WTC11 (cell line): Measurements from ENCODE around the gene GFRA1. TPM values are rescaled to one million over a fixed set of nuclear protein-coding genes. Genes with fewer than 3 reads are reported as not detected.

Experiments used
- ATAC-seq: fragments of 200-7000 bp; cut with Tn5 transposase; 2 replicates; pipeline ENCODE4 v1.10.0; 2021; ENCODE audit warnings: mild to moderate bottlenecking, moderate library complexity
- CTCF ChIA-PET: fragments of 300-600 bp; sonication (Branson Sonifier 250); formaldehyde crosslinking; loops from one replicate; lab custom pipeline; 2021; ENCODE audit warnings: antibody characterized with exemption; lab: Charles Lee
- POLR2A ChIA-PET: fragments of 350-600 bp; sonication (Branson Sonifier 250); formaldehyde crosslinking; loops from one replicate; lab custom pipeline; 2021; ENCODE audit warnings: antibody characterized with exemption; lab: Charles Lee
- DNase-seq: peaks from one replicate; pipeline ENCODE4 v3.0.0; 2021; ENCODE audit warnings: low spot score
- H3K27ac Mint-ChIP-seq: 2 replicates; pipeline ENCODE4 v1.8.0; 2021; ENCODE audit warnings: mixed read lengths
- H3K27me3 Mint-ChIP-seq: 2 replicates; pipeline ENCODE4 v1.8.0; 2021; ENCODE audit warnings: low read depth, mild to moderate bottlenecking, moderate library complexity, mixed read lengths
- H3K36me3 Mint-ChIP-seq: 2 replicates; pipeline ENCODE4 v1.8.0; 2021; ENCODE audit warnings: mixed read lengths
- H3K4me1 Mint-ChIP-seq: 2 replicates; pipeline ENCODE4 v1.8.0; 2022; ENCODE audit warnings: mixed read lengths
- H3K4me3 Mint-ChIP-seq: 2 replicates; pipeline ENCODE4 v1.8.0; 2021; ENCODE audit warnings: mild to moderate bottlenecking, moderate library complexity, mixed read lengths
- H3K9me3 Mint-ChIP-seq: 2 replicates; pipeline ENCODE4 v1.8.0; 2021; ENCODE audit warnings: mixed read lengths
- ATF1 ChIP-seq: sonication (generic); formaldehyde crosslinking; IDR thresholded peaks from 2 replicates; pipeline ENCODE4 v1.8.1; 2023; ENCODE audit warnings: mild to moderate bottlenecking, moderate library complexity, missing genetic modification reagents
- CREM ChIP-seq: sonication (generic); formaldehyde crosslinking; IDR thresholded peaks from 2 replicates; pipeline ENCODE4 v1.8.1; 2022; ENCODE audit warnings: mild to moderate bottlenecking, missing genetic modification reagents, moderate library complexity
- CTCF ChIP-seq: fragments of 200-600 bp; IDR thresholded peaks from 2 replicates; pipeline ENCODE4 v1.8.0; 2022; ENCODE audit warnings: antibody characterized with exemption
- ELF4 ChIP-seq: sonication (generic); formaldehyde crosslinking; IDR thresholded peaks from 2 replicates; pipeline ENCODE4 v1.8.1; 2022; ENCODE audit warnings: low read depth, mild to moderate bottlenecking, moderate library complexity, missing genetic modification reagents
- ESRRA ChIP-seq: sonication (generic); formaldehyde crosslinking; IDR thresholded peaks from 2 replicates; pipeline ENCODE4 v1.8.1; 2022; ENCODE audit warnings: mild to moderate bottlenecking, missing genetic modification reagents, borderline replicate concordance
- FOXP1 ChIP-seq: sonication (generic); formaldehyde crosslinking; IDR thresholded peaks from 2 replicates; pipeline ENCODE4 v1.8.0; 2022; ENCODE audit warnings: missing genetic modification reagents, mild to moderate bottlenecking, moderate library complexity, borderline replicate concordance
- GRHL2 ChIP-seq: fragments of 250-450 bp; sonication (Bioruptor Pico); IDR thresholded peaks from 2 replicates; pipeline ENCODE4 v1.8.0; 2022; ENCODE audit warnings: mild to moderate bottlenecking, moderate library complexity; ENCODE audit not compliant: insufficient replicate concordance, severe bottlenecking
- MYBL2 ChIP-seq: sonication (generic); formaldehyde crosslinking; IDR thresholded peaks from 2 replicates; pipeline ENCODE4 v1.8.1; 2023; ENCODE audit warnings: mild to moderate bottlenecking, moderate library complexity, missing genetic modification reagents
- NFE2L1 ChIP-seq: sonication (generic); formaldehyde crosslinking; IDR thresholded peaks from 2 replicates; pipeline ENCODE4 v1.8.1; 2023; ENCODE audit warnings: missing genetic modification reagents
- SMAD3 ChIP-seq: sonication (generic); formaldehyde crosslinking; IDR thresholded peaks from 2 replicates; pipeline ENCODE4 v1.8.0; 2022; ENCODE audit warnings: missing genetic modification reagents, mild to moderate bottlenecking, borderline replicate concordance
- SMAD4 ChIP-seq: sonication (generic); formaldehyde crosslinking; IDR thresholded peaks from 2 replicates; pipeline ENCODE4 v1.8.0; 2022; ENCODE audit warnings: mild to moderate bottlenecking, missing genetic modification reagents
- TEAD4 ChIP-seq: sonication (generic); formaldehyde crosslinking; IDR thresholded peaks from 2 replicates; pipeline ENCODE4 v1.8.0; 2022; ENCODE audit warnings: mild to moderate bottlenecking, missing genetic modification reagents
- ZNF423 ChIP-seq: fragments of 250-450 bp; sonication (Bioruptor Pico); IDR thresholded peaks from 2 replicates; pipeline ENCODE4 v2.1.2; 2022; ENCODE audit warnings: mild to moderate bottlenecking, moderate library complexity
- total RNA-seq: library from RNA; stranded (reverse); gene quantifications from 3 replicates; pipeline ENCODE4 v1.2.3, GENCODE V29; 2021
- TF ChIP-seq, protein P1 (sequence below): fragments of 250-450 bp; sonication (Bioruptor Pico); IDR thresholded peaks from 2 replicates; pipeline ENCODE4 v1.9.0; 2021; ENCODE audit warnings: mild to moderate bottlenecking, borderline replicate concordance
- TF ChIP-seq, protein P2 (sequence below): sonication (generic); formaldehyde crosslinking; IDR thresholded peaks from 2 replicates; pipeline ENCODE4 v1.8.0; 2023; ENCODE audit warnings: mild to moderate bottlenecking, missing genetic modification reagents
- TF ChIP-seq, protein P3 (sequence below): sonication (generic); formaldehyde crosslinking; IDR thresholded peaks from 2 replicates; pipeline ENCODE4 v1.8.1; 2022; ENCODE audit warnings: mild to moderate bottlenecking, moderate library complexity, missing genetic modification reagents
- TF ChIP-seq, protein P4 (sequence below): sonication (generic); formaldehyde crosslinking; IDR thresholded peaks from 2 replicates; pipeline ENCODE4 v1.8.0; 2022; ENCODE audit warnings: mild to moderate bottlenecking, missing genetic modification reagents
- TF ChIP-seq, protein P5 (sequence below): sonication (generic); formaldehyde crosslinking; IDR thresholded peaks from 2 replicates; pipeline ENCODE4 v1.8.1; 2022; ENCODE audit warnings: low read depth, mild to moderate bottlenecking, moderate library complexity, missing genetic modification reagents, borderline replicate concordance
- TF ChIP-seq, protein P6 (sequence below): fragments of 250-450 bp; sonication (Bioruptor Pico); IDR thresholded peaks from 2 replicates; pipeline ENCODE4 v1.9.0; 2021; ENCODE audit warnings: moderate library complexity, mild to moderate bottlenecking, inconsistent platforms, borderline replicate concordance

GFRA1 gene
- total RNA-seq, 1 experiment from 2014 or later = 4.4 TPM

- H3K9me3 Mint-ChIP-seq = peaks cover 37% of the 10 kb centered on the region
- peaks cover 7% of the 10 kb centered on the region for H3K4me1 Mint-ChIP-seq
- DNase-seq (no peak), ATAC-seq (no peak)
- H3K27me3 Mint-ChIP-seq = peaks cover 3% of the 10 kb centered on the region; the same call in 1 of the 2 replicates
- H3K4me3 Mint-ChIP-seq = no peak overlapping the region
- no peaks in the 10 kb centered on the region for H3K36me3 Mint-ChIP-seq
- CTCF ChIA-PET = no interaction called here
- TF ChIP-seq ESRRA (CRISPR knock-in tag) = no peak
- no peak overlapping the region for H3K27ac Mint-ChIP-seq
- POLR2A ChIA-PET = interaction anchor here (0.6 kb wide), 1 partner anchor 8 kb away, joined by 3 read pairs; no protein-coding TSS in a partner anchor
These were observed 261.1 kb downstream of the GFRA1 start for GRCh38 chr10:116011929-116012328.

GRCh38 chr10:116007256-116007891 lies 265.6 kb downstream of the GFRA1 start:
- TF ChIP-seq, protein P1, sequence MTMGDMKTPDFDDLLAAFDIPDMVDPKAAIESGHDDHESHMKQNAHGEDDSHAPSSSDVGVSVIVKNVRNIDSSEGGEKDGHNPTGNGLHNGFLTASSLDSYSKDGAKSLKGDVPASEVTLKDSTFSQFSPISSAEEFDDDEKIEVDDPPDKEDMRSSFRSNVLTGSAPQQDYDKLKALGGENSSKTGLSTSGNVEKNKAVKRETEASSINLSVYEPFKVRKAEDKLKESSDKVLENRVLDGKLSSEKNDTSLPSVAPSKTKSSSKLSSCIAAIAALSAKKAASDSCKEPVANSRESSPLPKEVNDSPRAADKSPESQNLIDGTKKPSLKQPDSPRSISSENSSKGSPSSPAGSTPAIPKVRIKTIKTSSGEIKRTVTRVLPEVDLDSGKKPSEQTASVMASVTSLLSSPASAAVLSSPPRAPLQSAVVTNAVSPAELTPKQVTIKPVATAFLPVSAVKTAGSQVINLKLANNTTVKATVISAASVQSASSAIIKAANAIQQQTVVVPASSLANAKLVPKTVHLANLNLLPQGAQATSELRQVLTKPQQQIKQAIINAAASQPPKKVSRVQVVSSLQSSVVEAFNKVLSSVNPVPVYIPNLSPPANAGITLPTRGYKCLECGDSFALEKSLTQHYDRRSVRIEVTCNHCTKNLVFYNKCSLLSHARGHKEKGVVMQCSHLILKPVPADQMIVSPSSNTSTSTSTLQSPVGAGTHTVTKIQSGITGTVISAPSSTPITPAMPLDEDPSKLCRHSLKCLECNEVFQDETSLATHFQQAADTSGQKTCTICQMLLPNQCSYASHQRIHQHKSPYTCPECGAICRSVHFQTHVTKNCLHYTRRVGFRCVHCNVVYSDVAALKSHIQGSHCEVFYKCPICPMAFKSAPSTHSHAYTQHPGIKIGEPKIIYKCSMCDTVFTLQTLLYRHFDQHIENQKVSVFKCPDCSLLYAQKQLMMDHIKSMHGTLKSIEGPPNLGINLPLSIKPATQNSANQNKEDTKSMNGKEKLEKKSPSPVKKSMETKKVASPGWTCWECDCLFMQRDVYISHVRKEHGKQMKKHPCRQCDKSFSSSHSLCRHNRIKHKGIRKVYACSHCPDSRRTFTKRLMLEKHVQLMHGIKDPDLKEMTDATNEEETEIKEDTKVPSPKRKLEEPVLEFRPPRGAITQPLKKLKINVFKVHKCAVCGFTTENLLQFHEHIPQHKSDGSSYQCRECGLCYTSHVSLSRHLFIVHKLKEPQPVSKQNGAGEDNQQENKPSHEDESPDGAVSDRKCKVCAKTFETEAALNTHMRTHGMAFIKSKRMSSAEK = no peak
- TF ChIP-seq SMAD4 = no peak
- TF ChIP-seq ZNF423 = no peak
- no peak for TF ChIP-seq SMAD3 (CRISPR knock-in tag)
- TF ChIP-seq, protein P2, sequence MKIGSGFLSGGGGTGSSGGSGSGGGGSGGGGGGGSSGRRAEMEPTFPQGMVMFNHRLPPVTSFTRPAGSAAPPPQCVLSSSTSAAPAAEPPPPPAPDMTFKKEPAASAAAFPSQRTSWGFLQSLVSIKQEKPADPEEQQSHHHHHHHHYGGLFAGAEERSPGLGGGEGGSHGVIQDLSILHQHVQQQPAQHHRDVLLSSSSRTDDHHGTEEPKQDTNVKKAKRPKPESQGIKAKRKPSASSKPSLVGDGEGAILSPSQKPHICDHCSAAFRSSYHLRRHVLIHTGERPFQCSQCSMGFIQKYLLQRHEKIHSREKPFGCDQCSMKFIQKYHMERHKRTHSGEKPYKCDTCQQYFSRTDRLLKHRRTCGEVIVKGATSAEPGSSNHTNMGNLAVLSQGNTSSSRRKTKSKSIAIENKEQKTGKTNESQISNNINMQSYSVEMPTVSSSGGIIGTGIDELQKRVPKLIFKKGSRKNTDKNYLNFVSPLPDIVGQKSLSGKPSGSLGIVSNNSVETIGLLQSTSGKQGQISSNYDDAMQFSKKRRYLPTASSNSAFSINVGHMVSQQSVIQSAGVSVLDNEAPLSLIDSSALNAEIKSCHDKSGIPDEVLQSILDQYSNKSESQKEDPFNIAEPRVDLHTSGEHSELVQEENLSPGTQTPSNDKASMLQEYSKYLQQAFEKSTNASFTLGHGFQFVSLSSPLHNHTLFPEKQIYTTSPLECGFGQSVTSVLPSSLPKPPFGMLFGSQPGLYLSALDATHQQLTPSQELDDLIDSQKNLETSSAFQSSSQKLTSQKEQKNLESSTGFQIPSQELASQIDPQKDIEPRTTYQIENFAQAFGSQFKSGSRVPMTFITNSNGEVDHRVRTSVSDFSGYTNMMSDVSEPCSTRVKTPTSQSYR = no peak
- TF ChIP-seq, protein P3, sequence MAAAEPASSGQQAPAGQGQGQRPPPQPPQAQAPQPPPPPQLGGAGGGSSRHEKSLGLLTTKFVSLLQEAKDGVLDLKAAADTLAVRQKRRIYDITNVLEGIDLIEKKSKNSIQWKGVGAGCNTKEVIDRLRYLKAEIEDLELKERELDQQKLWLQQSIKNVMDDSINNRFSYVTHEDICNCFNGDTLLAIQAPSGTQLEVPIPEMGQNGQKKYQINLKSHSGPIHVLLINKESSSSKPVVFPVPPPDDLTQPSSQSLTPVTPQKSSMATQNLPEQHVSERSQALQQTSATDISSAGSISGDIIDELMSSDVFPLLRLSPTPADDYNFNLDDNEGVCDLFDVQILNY (CRISPR knock-in tag) = no peak
- TF ChIP-seq, protein P4, sequence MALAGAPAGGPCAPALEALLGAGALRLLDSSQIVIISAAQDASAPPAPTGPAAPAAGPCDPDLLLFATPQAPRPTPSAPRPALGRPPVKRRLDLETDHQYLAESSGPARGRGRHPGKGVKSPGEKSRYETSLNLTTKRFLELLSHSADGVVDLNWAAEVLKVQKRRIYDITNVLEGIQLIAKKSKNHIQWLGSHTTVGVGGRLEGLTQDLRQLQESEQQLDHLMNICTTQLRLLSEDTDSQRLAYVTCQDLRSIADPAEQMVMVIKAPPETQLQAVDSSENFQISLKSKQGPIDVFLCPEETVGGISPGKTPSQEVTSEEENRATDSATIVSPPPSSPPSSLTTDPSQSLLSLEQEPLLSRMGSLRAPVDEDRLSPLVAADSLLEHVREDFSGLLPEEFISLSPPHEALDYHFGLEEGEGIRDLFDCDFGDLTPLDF (CRISPR knock-in tag) = no peak
- no peak for TF ChIP-seq FOXP1
- TF ChIP-seq MYBL2 (CRISPR knock-in tag) = no peak
- no peak for TF ChIP-seq ATF1 (CRISPR knock-in tag)
- no peak for TF ChIP-seq CREM (CRISPR knock-in tag)
- no peak for TF ChIP-seq ELF4 (CRISPR knock-in tag)
- no peak for TF ChIP-seq GRHL2
- TF ChIP-seq, protein P5, sequence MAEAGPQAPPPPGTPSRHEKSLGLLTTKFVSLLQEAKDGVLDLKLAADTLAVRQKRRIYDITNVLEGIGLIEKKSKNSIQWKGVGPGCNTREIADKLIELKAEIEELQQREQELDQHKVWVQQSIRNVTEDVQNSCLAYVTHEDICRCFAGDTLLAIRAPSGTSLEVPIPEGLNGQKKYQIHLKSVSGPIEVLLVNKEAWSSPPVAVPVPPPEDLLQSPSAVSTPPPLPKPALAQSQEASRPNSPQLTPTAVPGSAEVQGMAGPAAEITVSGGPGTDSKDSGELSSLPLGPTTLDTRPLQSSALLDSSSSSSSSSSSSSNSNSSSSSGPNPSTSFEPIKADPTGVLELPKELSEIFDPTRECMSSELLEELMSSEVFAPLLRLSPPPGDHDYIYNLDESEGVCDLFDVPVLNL (CRISPR knock-in tag) = no peak
- TF ChIP-seq, protein P6, sequence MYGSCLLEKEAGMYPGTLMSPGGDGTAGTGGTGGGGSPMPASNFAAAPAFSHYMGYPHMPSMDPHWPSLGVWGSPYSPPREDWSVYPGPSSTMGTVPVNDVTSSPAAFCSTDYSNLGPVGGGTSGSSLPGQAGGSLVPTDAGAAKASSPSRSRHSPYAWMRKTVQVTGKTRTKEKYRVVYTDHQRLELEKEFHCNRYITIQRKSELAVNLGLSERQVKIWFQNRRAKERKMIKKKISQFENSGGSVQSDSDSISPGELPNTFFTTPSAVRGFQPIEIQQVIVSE = no peak
- no peak for TF ChIP-seq CTCF
- no peak for TF ChIP-seq TEAD4 (CRISPR knock-in tag)
- TF ChIP-seq NFE2L1 (CRISPR knock-in tag) = no peak
- H3K27me3 Mint-ChIP-seq = peaks cover 3% of the 10 kb centered on the region; the same call in 1 of the 2 replicates
- no peaks in the 10 kb centered on the region for H3K4me1 Mint-ChIP-seq
- H3K27ac Mint-ChIP-seq = no peak overlapping the region
- H3K9me3 Mint-ChIP-seq = peaks cover 25% of the 10 kb centered on the region
- H3K4me3 Mint-ChIP-seq = no peak overlapping the region
- no peak for DNase-seq
- CTCF ChIA-PET = interaction anchor here (0.7 kb wide), 1 partner anchor 59 kb away, joined by 3 read pairs; no protein-coding TSS in a partner anchor
- H3K36me3 Mint-ChIP-seq = no peaks in the 10 kb centered on the region
- POLR2A ChIA-PET = interaction anchor here (0.7 kb wide), 1 partner anchor 12 kb away, joined by 3 read pairs; no protein-coding TSS in a partner anchor
- ATAC-seq = peak; percentile 36
